NCI-H510A (cell line): Measurements from ENCODE around the gene TRAP1.
A peak's percentile ranks its signal among the peaks of the same experiment; 100 is the strongest.

ENCODE experiments used
- DNase-seq: peaks from one replicate; lab custom pipeline; 2025; lab: John Stamatoyannopoulos, UW

TRAP1 gene

GRCh38 chr16:3713587-3714242, 3.6 kb downstream of the TRAP1 start:
- no peak for DNase-seq

- no peak for DNase-seq
Measured at GRCh38 chr16:3712861-3713372, 4.4 kb downstream of the TRAP1 start.

DNA sequence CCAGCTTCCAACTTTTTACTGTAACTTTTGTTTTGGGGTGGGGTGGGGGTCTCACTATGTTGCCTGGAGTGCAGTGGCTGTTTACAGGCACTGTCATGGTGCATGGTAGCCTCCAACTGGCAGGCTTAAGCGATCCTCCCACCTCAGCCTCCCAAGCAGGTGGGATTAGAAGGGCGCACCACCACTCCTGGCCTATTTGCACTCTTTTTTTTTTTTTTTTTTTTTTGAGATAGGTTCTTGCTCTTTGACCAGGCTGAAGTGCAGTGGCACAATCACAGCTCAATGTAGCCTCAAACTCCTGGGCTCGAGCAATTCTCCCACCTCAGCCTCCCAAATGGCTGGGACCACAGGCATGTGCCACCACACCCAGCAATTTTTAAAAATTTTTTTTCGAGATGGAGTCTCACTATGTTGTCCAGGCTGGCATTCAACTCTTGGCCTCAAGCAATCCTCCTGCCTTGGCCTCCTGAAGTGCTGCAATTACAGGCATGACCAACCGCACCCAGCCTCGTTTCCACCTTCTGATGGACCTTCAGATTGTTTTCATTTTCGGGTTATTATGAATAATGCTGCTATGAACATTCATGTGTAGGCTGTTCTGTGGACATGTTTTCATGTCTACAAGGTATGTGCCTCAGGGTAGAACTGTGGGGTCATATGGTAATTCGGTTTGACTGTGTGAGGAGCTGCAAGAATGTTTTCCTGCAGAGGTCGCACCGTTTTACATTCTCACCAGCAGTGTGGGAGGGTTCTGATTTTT, 10.9 kb downstream of the TRAP1 start:
- no peak for DNase-seq

- DNase-seq: no peak
Measured at GRCh38 chr16:3702082-3702481, 15.2 kb downstream of the TRAP1 start.

GRCh38 chr16:3701531-3701930, 15.8 kb downstream of the TRAP1 start:
- DNase-seq: no peak

DNA sequence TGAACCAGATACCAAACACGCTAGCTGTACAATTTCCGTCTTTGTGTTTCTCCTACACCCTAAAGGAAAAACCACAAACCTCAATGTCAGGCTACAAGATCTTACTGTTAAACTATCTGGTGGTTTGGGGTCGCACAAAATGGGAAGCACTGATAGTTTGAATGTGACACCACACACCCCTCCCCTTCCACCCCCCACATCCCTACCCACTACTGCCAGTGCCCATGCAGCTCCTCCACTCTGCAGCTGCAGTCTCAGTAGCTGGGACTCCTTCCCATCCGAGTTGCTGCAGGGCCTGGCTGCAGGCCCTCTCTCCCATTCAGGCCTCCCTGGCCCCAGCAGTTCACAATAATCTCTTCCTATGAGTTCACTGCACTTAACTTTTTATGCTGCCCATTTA, 18.4 kb downstream of the TRAP1 start:
- DNase-seq: no peak

GRCh38 chr16:3696425-3697218, 20.7 kb downstream of the TRAP1 start:
- DNase-seq: no peak

DNA sequence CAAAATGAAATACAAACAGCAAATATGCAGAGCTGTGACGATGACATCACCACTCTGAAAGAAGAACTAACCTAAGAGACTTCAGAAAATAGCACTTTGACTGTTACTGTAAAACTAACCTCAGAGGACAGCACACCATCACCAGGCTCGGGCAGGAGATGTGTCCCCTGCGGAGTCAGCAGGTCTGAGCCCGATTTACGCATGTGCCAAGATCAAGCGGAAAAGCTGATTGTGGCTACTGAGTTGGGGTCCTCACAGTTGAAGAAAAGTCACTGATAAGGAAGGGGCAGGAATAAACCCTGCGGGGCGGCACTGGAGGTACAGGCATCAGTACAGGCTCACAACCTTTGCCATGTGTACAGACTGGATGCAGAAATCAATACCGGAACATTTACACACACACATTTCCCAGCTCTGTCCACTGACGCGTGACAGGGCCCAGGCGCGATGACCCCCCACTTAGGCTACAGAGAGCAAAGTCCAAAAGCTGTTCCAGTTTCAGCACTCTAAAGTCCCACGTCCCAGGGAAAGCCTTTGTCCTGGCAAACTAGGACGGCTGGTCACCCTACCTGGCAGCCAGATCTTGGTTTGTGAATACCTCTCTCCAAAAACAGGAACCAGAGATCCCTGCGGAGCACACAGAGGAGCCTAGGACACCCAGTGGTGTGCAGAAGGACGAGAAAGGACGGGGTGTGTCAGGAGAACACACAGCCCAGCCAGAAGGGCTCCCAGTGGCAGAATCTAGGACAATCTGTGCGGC, 21.5 kb downstream of the TRAP1 start:
- DNase-seq: no peak

- DNase-seq: no peak
Measured at GRCh38 chr16:3694051-3694450, 23.3 kb downstream of the TRAP1 start.

GRCh38 chr16:3691761-3692160, 25.6 kb downstream of the TRAP1 start:
- no peak for DNase-seq

- DNase-seq: no peak
Measured at GRCh38 chr16:3690980-3691720, 26.2 kb downstream of the TRAP1 start.

- peak; percentile 9 for DNase-seq
Measured at GRCh38 chr16:3690470-3690928, 26.8 kb downstream of the TRAP1 start.

GRCh38 chr16:3689731-3690130, 27.6 kb downstream of the TRAP1 start:
- no peak for DNase-seq

- DNase-seq: no peak
Measured at GRCh38 chr16:3687792-3688191, 29.5 kb downstream of the TRAP1 start.

DNA sequence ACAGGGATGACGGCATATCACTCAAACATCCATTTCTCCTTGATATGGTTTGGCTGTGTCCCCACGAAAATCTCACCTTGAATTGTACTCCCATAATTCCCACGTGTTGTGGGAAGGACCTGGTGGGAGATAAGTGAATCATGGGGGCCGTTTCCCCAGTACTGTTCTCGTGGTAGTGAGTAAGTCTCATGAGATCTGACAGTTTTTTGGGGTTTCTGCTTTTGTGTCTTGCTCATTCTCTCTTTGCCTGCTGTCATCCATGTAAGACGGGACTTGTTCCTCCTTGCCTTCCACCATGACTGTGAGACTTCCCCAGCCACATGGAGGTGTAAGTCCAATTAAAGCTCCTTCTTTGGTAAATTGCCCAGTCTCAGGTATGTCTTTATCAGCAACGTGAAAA, 30.3 kb downstream of the TRAP1 start:
- no peak for DNase-seq

DNA sequence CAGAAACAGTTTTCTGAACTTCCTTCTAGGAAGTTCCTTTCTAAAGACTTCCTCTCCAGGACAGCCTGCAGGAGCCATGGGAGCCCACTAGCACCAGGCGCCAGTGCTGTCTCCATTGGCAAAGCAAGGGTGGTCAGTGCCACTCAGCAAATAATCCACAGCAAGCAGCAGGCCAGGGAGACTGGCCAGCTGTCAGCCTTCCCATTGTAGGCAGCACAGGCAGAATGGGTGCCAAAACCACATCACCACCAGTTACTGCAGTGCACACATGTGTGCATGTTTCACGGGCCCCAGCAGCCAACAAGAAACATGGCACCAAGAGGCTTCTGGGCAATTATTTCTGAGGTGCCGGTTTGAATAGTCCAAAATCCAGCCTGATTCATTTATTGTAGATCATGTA, 36.1 kb downstream of the TRAP1 start:
- no peak for DNase-seq

GRCh38 chr16:3677994-3678393, 39.3 kb downstream of the TRAP1 start:
- DNase-seq: no peak

DNA sequence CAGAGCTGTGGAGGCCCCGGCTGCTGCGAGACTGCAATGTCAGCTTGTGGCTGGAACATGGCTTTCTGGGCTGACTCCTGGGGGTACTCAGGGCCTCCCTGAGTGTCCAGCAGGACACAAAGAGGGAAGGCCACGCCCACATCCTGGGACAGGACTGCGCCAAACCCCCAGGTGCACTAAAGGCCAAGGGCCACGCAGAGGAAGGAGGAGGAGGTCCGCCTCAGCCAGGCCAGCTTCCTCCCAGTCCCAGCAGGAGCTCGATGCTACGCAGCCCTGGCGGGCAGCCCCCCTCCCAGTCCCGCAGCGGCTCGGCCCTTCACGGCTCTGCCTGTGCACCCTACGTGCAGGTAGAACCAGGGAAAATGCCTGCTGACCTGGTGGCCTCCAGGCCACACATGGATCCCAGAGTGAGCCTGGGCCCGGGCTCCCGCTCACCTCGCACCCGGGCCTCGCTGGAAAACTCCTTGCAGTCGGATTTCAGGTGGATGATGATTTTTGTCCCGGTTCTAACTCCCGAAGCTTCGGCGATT, 41.7 kb downstream of the TRAP1 start:
- DNase-seq: no peak

DNA sequence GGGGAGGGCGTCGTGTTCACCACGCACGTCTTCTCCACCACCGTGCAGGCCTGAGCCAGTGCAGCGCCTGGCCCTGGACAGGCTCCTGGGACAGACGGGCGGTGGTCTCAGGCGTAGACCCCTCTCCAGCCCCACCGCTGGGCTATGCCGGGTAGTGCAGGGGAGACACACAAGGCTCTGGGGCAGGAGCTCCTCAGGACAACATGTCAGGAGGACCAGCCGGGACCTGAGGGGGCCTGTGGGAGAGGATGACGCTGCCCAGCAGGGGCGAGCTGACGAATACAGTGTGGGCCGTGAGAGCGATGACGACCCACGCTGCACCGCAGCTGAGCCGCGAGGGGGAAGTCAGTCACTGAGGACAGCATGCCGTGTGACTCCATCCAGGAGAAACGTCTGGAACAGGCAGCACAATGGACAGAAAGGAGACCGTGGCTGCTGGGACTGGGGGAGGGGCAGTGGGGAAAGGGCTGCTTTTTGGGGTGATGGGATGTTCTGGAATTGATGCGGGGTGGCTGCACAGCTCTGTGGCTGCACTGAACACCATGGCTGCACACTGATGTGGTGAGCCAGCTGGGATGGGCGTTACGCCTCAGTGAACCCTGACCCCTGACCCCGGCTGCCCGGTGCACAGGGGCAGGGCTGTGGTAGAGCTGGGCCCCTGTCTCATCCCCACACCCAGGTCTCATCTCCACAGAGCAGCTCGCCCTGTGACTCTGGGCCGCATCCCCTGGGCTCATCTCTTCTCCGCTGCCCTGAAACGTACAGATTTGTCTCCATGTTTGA, 42.6 kb downstream of the TRAP1 start:
- DNase-seq: no peak
